ENCODE measurements around the gene ERF.

Gene ERF

GRCh38 chr19:42242069-42242511 lies 12.8 kb downstream of the ERF start:
- DNase-seq (ENCODE audit: low spot score) = no peak

- DNase-seq (ENCODE audit: low spot score) = no peak
These were observed 13.6 kb downstream of the ERF start for GRCh38 chr19:42241279-42241678.

- DNase-seq (ENCODE audit: low spot score) = no peak
These were observed 15.2 kb downstream of the ERF start for GRCh38 chr19:42239544-42240220.

- no peak for DNase-seq (ENCODE audit: low spot score)
These were observed 19.7 kb downstream of the ERF start for GRCh38 chr19:42235181-42235580.

GRCh38 chr19:42234364-42234763 lies 20.6 kb downstream of the ERF start:
- no peak for DNase-seq (ENCODE audit: low spot score)

GRCh38 chr19:42233678-42234292 lies 21.1 kb downstream of the ERF start:
- no peak for DNase-seq (ENCODE audit: low spot score)

- no peak for DNase-seq (ENCODE audit: low spot score)
These were observed 21.8 kb downstream of the ERF start for GRCh38 chr19:42233106-42233505.

- no peak for DNase-seq (ENCODE audit: low spot score)
These were observed 22.5 kb downstream of the ERF start for GRCh38 chr19:42232435-42232834.

GRCh38 chr19:42230571-42230970 lies 24.4 kb downstream of the ERF start:
- no peak for DNase-seq (ENCODE audit: low spot score)

GRCh38 chr19:42229855-42230351 lies 25.0 kb downstream of the ERF start:
- DNase-seq (ENCODE audit: low spot score) = no peak

- no peak for DNase-seq (ENCODE audit: low spot score)
These were observed 25.6 kb downstream of the ERF start for GRCh38 chr19:42229301-42229854.

- no peak for DNase-seq (ENCODE audit: low spot score)
These were observed 26.3 kb downstream of the ERF start for GRCh38 chr19:42228641-42229040.

GRCh38 chr19:42226886-42227285 lies 28.0 kb downstream of the ERF start:
- DNase-seq (ENCODE audit: low spot score) = no peak

GRCh38 chr19:42225718-42226292 lies 29.1 kb downstream of the ERF start:
- DNase-seq (ENCODE audit: low spot score) = no peak

- DNase-seq (ENCODE audit: low spot score) = no peak
These were observed 29.8 kb downstream of the ERF start for GRCh38 chr19:42224940-42225717.

GRCh38 chr19:42220751-42221097 lies 34.2 kb downstream of the ERF start:
- DNase-seq (ENCODE audit: low spot score) = no peak

GRCh38 chr19:42219812-42220750 lies 34.8 kb downstream of the ERF start, which contains the start of gene ZNF526:
ZNF526 (plus strand) TSS chr19:42220312; CDS start chr19:42224404, 4,092 bp downstream.
- peak; percentile 98 for DNase-seq (ENCODE audit: low spot score)

- peak; percentile 96 for DNase-seq (ENCODE audit: low spot score)
These were observed 37.1 kb downstream of the ERF start, which contains the start of gene DEDD2 for GRCh38 chr19:42217520-42218437. DEDD2 (minus strand) TSS chr19:42217677; CDS start chr19:42217007, 670 bp downstream.

- no peak for DNase-seq (ENCODE audit: low spot score)
These were observed 38.0 kb downstream of the ERF start for GRCh38 chr19:42216653-42217519.

Measured in Ammon's horn (tissue), 1 donor.